Pancreas (tissue), 10 donors: ENCODE results near the gene DGKH. TPM values are rescaled to one million over a fixed set of nuclear protein-coding genes. Genes with fewer than 3 reads are reported as not detected.

ENCODE experiments used
- ATAC-seq, 4 donors: fragments of 200-7000 bp; cut with Tn5 transposase; one replicate each; pipeline versions ENCODE4 v1.8.0 to v1.9.1; 2020; ENCODE audit warnings: mild to moderate bottlenecking in 4 of 4, moderate library complexity in 4 of 4
- DNase-seq, 6 donors: peaks; one replicate each; pipeline ENCODE4 v3.0.0-alpha.2; 2020
- FAIRE-seq: peaks from 2 replicates; lab custom pipeline; 2012; peaks lifted over from hg19 to GRCh38; lab: Jason Lieb, UNC
- H3K27ac ChIP-seq, 4 donors: fragments of 200-600 bp; sonication (generic); 1 replicate in 3 of 4; 2 replicates in 1 of 4; pipeline versions ENCODE4 v1.5.0 to v1.8.0; 2020
- H3K27me3 ChIP-seq, 4 donors: fragments of 200-600 bp; one replicate each; pipeline ENCODE4 v1.8.0; 2021
- H3K36me3 ChIP-seq, 3 donors: fragments of 200-600 bp; sonication (generic) in 1 of 3; one replicate each; pipeline versions ENCODE4 v1.5.0 to v1.8.0; 2020 to 2021
- H3K4me1 ChIP-seq, 3 donors: fragments of 200-600 bp; one replicate each; pipeline ENCODE4 v1.8.0; 2021
- H3K4me3 ChIP-seq, 4 donors: fragments of 200-600 bp; sonication (generic) in 2 of 4; one replicate each; pipeline versions ENCODE4 v1.5.0 to v1.8.0; 2020 to 2021
- H3K9me3 ChIP-seq, 4 donors: fragments of 200-600 bp; one replicate each; pipeline ENCODE4 v1.8.0; 2021
- CTCF ChIP-seq, 4 donors: fragments of 200-600 bp; sonication (generic) in 3 of 4; IDR thresholded peaks; one replicate each; pipeline versions ENCODE4 v1.5.0 to v1.8.0; 2021; ENCODE audit warnings: antibody characterized with exemption in 4 of 4
- WGBS, 2 donors: extraction: QIAGEN DNeasy Blood & Tissue Kit; methylation state at CpG; one replicate each; pipeline ENCODE4 v1.1.7; 2013; 5-methylcytosine and 5-hydroxymethylcytosine counted together
- intact Hi-C, 3 donors: fragments of 100-400 bp; cut with DNase I; formaldehyde crosslinking; loops; one replicate each; pipeline versions ENCODE4 v1.11.1 to v1.14.2; 2022
- polyA plus RNA-seq, 2 donors: library from polyadenylated mRNA; stranded (reverse); fragments of 200-250 nt; gene quantifications; one replicate each; pipeline ENCODE4 v1.2.3, GENCODE V29; 2013
- total RNA-seq, 6 donors: library from RNA; stranded (reverse); fragmentation: NEBNext Ultra II Directional in 4 of 6; extraction: Animal tissue kit (Norgen Biotek cat#: 25700) in 4 of 6; gene quantifications; one replicate each; pipeline versions ENCODE4 v1.2.1 to v1.2.4, GENCODE V29; 2021 to 2023
- donor health status: healthy with polysubstance abuse.
- donor health status: DM: no; HTN: no; CAD: no; lungs with moderate emphysema.
- donor health status: DM: no; HTN: no; CAD: no.
- donor health status: control.
- donor health status: control.
- donor health status: Bipolar disorder and iron deficiency.
- donor health status: DM: yes; HTN: yes; CAD: no.
- donor health status: DM: no; HTN: no; CAD: no.
- donor health status: DM: no; HTN: no; CAD: no.
- donor health status: DM: yes; HTN: yes; CAD: no.

The DGKH gene
- total and polyA plus RNA-seq, 8 donors = 0.87 to 5.0 (median 1.6) TPM

- peaks cover 4 to 7% (median 5%) of the 10 kb centered on the region in 3 donors for H3K4me1 ChIP-seq
- no peak for FAIRE-seq
- 94 to 97% methylated on average over 4 of the region's 4 CpGs for WGBS, 2 donors
These were observed 227.1 kb downstream of the DGKH start for GRCh38 chr13:42275506-42275905.

GRCh38 chr13:42276683-42277082, 228.2 kb downstream of the DGKH start:
- H3K9me3 ChIP-seq = no peaks in the 10 kb centered on the region
- intact Hi-C loops = no loop called here
- no peak for DNase-seq
- H3K4me1 ChIP-seq = peaks cover 4 to 7% (median 5%) of the 10 kb centered on the region in 3 donors
- no peak for TF ChIP-seq CTCF (IDR thresholded peaks at IDR 0.05)
- no peak overlapping the region for H3K4me3 ChIP-seq
- 93 to 94% methylated on average over 3 of the region's 3 CpGs for WGBS, 2 donors
- no peak for ATAC-seq
- no peaks in the 10 kb centered on the region for H3K36me3 ChIP-seq
- H3K27me3 ChIP-seq = no peaks in the 10 kb centered on the region
- H3K27ac ChIP-seq = no peak overlapping the region
- FAIRE-seq = no peak

More at GRCh38 chr13:42275506-42275905, 227.1 kb downstream of the DGKH start:
- no peaks in the 10 kb centered on the region for H3K9me3 ChIP-seq
- no peak overlapping the region for H3K4me3 ChIP-seq
- H3K36me3 ChIP-seq = no peaks in the 10 kb centered on the region
- no peak for ATAC-seq
- intact Hi-C loops = no loop called here
- no peak for TF ChIP-seq CTCF (IDR thresholded peaks at IDR 0.05)
- no peak for DNase-seq
- H3K27me3 ChIP-seq = no peaks in the 10 kb centered on the region
- no peak overlapping the region for H3K27ac ChIP-seq

- intact Hi-C loops = no loop called here
- H3K27ac ChIP-seq = no peak overlapping the region
- no peaks in the 10 kb centered on the region for H3K36me3 ChIP-seq
- no peaks in the 10 kb centered on the region for H3K9me3 ChIP-seq
- no peak for FAIRE-seq
- WGBS, 2 donors = 86 to 88% methylated on average over 7 of the region's 7 CpGs
- ATAC-seq = no peak
- TF ChIP-seq CTCF (IDR thresholded peaks at IDR 0.05) = no peak
- no peaks in the 10 kb centered on the region for H3K27me3 ChIP-seq
- H3K4me1 ChIP-seq = peaks cover 4 to 6% (median 5%) of the 10 kb centered on the region in 3 donors
- DNase-seq = no peak
- H3K4me3 ChIP-seq = no peak overlapping the region
These were observed 229.3 kb downstream of the DGKH start for GRCh38 chr13:42277618-42278276.

- FAIRE-seq (no peak), DNase-seq (no peak), ATAC-seq (no peak)
- Histone ChIP-seq H3K4me1 (peaks cover 0 to 5% (median 4%) of the 10 kb centered on the region in 3 donors), H3K27me3 (no peaks in the 10 kb centered on the region), H3K9me3 (no peaks in the 10 kb centered on the region), H3K36me3 (no peaks in the 10 kb centered on the region), H3K4me3 (no peak overlapping the region), H3K27ac (no peak overlapping the region)
- 91 to 93% methylated on average over 6 of the region's 6 CpGs for WGBS, 2 donors
- no peak for TF ChIP-seq CTCF (IDR thresholded peaks at IDR 0.05)
- intact Hi-C loops = no loop called here
These were observed 230.6 kb downstream of the DGKH start for GRCh38 chr13:42279080-42279479.

- no peaks in the 10 kb centered on the region for H3K27me3 ChIP-seq
- no peaks in the 10 kb centered on the region for H3K9me3 ChIP-seq
- ATAC-seq (no peak), FAIRE-seq (no peak), DNase-seq (no peak)
- 52 to 58% methylated on average over 1 of the region's 1 CpG for WGBS, 2 donors
- no peak for TF ChIP-seq CTCF (IDR thresholded peaks at IDR 0.05)
- H3K36me3 ChIP-seq = no peaks in the 10 kb centered on the region
- intact Hi-C loops = no loop called here
- H3K27ac ChIP-seq = no peak overlapping the region
- H3K4me1 ChIP-seq = peaks cover 0 to 5% (median 4%) of the 10 kb centered on the region in 3 donors
- no peak overlapping the region for H3K4me3 ChIP-seq
These were observed 231.5 kb downstream of the DGKH start for GRCh38 chr13:42279986-42280385.
